GM19023 (cell line): ENCODE results near the gene ANKMY2.
"Not testable (repeated sequence)": the region's sequence is repeated elsewhere in the genome, so short reads cannot be mapped to it uniquely, and the experiment has no call there.

Experiments
- ATAC-seq: cut with Tn5 transposase; IDR thresholded peaks from one replicate; pipeline ENCODE4 v1.9.1; 2021; ENCODE audit warnings: mild to moderate bottlenecking, moderate library complexity; ENCODE audit not compliant: unreplicated experiment

The ANKMY2 gene

DNA sequence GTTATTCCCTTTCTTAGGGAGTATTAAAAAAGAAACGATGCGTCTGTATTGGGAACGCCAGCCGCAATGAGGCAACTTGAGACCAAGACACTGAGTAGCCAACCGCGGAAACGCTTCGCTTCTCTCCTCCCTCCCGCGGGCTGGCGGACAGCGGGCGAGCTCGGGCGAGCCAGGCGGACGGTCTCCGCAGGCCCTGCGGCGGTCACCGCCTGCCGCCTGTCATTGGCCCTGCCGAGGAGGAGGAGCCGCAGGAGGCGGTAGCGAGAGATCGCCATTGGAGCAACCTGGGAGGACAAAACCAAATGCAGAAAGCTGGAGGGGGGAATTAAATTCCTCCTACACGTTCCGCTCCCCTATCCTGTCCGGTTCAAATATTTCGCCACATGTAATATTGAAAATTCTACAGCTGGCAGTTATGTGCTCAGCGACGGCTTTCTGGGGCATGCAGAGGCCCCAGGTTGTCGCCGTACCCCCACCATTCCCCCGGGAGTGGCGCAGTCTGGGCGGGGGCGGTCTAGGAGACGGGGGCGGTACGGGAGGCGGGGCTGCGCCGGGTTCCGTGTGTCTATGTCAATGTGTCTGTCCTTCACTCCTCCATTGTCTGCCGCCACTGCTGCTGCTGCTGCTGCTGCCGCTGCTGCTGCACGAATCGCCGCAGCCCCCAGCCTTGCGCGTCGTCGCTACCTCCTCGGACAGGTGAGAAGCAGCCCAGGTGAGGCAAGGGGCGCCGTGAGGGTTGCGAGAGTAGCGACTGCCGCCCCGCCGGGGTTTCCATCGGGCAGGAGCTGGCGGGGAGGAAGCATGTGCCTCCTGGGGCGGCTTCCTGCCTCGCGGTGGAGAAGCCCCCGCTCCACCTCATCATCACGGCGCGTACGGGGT is at the start of gene ANKMY2, which contains the start of gene BZW2:
TSS of gene ANKMY2 (minus strand) at position 162 of the 879 bp plus-strand sequence. CDS start 181 bp downstream, outside the sequence.
TSS of gene BZW2 (plus strand) at position 589 of the 879 bp plus-strand sequence. CDS start 19,263 bp downstream, outside the sequence.
- ATAC-seq = peak; percentile 97

DNA sequence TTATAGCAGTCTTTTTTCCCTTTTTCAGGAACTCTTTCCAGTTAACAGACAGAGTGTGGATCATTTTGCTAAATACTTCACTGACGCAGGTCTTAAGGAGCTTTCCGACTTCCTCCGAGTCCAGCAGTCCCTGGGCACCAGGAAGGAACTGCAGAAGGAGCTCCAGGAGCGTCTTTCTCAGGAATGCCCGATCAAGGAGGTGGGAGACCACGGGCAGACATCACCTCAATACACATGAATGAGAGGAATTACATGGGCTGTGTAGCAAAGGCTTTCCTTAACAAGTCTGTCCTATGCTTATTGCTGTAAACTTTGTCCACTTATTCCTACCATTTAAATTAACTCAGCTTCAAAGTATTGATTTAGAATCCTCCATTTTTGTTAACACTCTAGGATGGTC is 49.3 kb upstream of the ANKMY2 start:
- no peak for ATAC-seq

DNA sequence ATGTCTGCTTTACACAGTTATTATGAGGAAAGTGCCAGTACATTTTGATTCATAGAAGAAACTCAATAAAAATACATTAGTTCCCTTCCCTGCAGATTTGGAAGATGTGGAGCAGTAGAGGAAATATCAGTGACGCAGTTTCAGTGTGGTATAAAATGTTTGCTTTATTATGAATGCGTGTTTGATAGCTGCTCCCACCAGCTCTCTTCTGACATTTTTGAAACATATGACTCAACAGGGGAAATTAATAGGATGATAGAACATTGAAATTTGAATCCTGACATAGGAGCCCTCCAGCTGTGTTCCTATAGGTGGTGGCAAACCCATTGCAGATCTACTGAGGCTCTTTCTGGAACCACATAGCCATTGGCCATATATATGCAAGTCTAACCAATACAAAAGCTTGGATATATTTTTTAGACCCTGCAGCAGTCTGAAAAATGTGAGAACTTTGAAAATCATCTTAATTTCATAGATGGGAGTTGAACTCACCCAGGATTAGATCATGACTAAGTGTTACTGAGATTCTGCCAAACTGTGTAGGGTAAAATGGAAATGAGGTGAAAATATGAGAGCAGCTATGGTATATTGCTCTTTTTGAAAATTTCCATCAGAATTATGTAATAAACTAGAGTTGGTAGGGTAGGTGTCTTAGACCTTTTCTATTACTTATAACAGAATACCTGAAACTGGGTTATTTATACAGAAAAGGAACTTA is 48.2 kb upstream of the ANKMY2 start:
- no peak for ATAC-seq

DNA sequence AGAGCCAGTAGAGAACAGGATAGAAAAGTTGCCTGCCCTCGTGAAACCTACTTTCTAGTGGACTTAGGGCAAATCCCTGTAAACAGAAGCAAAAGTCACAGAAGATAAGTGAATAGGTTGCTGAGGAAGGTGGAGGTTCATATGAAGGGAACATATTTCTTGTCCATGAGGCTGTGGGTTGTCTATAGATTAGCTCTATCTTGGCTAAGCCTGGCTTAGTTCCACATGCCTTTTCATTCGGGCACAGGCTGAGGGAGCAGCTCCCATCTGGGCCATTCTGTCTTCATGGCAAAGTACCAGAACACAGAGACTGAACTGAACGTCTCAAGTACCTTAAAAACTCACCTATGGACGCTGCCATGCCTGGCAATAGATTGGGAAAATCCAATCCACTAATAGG is 45.7 kb upstream of the ANKMY2 start:
- ATAC-seq = no peak

DNA sequence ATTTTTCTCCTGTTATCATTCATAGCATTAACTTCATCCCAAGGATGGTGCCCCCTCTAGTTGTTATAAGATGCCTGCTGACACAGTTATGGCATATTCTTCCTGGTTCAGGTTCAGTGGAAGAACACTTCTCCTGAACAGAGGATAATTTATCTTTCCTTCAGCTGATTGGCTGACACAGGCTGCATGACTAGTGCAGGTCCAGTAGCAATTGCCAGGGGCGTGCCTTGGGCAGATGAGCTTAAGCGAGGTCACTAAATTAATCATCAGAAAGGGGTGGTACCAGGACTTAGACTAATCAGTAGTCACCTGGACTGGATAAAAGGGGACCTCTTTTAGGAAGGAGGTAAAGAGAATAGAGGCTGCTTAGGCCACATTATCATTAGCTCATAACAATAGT is 42.7 kb upstream of the ANKMY2 start:
- ATAC-seq = no peak

DNA sequence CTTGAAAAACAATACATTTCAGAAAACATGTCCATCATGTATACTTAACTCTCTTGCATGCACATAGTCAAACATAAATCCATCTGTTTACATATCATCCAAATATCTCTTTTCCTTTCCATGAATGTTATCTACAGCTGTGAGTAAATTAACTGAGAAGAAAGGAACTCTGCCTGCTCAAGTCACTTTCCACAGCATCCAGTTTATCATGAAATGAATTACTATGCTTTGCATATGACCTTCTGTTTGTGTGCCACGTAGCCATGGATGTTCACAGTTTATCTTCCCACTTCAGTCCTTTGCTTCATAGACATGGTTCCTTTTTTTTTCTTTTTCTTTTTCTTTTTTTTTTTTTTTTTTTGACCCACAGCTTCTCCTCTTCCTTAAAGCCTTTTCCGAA is 40.0 kb upstream of the ANKMY2 start:
- ATAC-seq = no peak

DNA sequence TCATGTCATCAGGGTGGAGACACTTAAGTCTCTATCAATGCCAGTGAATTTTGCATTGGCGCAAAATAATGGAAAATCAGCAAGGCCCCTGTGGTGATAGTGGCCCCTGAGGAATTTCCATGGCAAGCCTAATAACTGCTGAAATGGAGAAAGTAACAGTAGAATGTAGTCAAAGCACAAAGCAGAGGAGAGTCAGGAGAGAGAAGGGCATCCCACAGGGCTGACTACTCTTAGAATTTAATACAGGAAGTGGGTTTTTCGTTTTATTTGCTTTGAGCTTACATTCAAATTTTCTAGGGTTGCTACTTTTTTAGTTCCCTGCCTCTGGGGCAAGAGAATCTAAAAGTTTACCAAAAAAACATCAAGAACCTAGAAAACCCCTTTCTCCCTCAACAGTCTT is 39.4 kb upstream of the ANKMY2 start:
- no peak for ATAC-seq

DNA sequence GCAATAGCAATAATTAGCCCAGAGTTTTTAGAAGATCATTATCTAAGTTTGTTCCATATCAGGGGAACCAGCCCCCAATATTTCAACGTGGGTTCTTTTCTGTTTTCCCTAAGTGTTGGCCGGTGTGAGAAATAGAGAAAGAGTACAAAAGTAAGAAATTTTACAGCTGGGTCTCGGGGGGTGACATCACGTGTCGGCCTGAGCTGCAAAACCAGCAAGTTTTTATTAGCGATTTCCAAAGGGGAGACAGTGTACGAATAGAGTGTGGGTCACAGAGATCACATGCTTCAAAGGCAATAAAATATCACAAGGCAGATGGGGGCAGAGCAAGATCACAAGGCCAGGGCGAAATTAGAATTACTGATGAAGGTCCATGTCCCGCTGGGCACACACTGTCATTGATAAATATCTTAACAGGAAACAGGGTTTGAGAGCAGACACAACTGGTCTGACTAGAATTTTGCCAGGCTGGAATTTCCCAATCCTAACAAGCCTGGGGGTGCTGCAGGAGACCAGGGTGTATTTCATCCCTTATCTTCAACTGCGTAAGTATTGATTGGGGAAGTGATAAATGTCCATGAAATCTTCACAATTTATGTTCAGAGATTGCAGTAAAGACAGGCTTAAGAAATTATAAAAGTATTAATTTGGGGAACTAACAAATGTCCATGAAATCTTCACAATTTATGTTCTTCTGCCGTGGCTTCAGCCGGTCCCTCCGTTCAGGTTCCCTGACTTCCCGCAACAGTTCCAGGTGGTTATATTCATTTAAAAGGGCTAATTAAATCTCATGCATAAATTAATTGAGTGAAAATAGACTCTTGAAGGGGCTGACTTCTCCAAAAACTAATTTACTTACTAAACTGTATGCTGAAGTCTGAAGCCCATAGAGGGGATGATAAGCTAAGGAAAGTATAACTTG is 33.4 kb upstream of the ANKMY2 start:
- not testable (repeated sequence) for ATAC-seq

DNA sequence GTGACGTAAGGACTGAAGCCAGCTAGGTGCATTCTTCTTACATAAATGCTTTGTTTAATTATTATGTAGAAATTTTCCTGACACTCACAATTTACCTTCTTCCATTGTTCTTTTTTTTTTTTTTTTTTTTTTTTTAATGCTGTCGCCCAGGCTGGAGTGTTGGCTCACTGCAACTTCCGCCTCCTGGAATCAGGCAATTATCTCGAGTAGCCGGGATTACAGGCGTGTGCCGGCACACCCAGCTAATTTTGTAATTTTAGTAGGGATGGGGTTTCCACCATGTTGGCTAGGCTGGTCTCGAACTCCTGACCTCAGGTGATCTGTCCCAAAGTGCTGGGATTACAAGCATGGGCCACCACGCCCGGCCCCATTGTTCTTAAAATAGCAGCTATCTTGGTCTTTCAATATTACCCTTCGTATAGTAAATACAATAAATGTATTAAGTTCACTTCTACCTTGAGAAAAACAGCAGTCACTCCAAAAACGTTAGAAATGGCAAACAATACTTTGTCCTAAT is 32.5 kb upstream of the ANKMY2 start:
- ATAC-seq = no peak

DNA sequence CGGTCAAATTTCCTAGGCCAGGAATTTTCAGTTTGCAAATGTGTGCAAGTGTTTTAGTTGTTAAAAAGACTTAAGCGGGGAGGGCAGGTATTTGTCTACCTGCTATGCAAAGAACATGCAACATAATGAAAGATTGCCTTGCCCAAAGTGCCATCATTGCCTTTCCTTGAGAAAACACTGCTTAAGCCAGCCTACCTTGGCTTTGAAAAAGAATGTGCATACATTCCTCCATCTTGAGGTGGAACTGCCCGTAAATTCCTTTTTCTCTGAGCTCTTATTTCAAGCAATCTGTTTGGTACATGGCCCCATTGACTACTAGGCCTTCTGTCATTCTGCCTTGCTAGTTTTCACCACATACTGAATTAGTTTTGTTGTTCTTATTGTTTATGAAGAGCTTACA is 29.7 kb upstream of the ANKMY2 start:
- no peak for ATAC-seq

DNA sequence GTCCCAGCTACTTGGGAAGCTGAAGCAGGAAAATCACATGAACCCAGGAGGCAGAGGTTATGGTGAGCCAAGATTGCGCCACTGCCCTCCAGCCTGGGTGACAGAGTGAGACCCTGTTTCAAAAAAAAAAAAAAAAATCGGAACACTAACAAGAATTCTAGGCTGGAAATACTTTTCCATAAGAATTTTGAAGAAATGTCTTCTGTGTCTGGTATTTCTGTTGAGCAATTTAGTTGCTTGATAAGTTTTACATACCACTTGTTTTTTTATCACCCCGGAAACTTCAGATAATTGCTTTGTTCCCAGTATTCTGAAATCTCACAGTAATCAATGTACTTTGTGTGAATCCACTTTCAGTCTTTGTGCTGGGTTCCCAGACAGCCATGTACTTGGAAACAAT is 26.3 kb upstream of the ANKMY2 start:
- no peak for ATAC-seq

DNA sequence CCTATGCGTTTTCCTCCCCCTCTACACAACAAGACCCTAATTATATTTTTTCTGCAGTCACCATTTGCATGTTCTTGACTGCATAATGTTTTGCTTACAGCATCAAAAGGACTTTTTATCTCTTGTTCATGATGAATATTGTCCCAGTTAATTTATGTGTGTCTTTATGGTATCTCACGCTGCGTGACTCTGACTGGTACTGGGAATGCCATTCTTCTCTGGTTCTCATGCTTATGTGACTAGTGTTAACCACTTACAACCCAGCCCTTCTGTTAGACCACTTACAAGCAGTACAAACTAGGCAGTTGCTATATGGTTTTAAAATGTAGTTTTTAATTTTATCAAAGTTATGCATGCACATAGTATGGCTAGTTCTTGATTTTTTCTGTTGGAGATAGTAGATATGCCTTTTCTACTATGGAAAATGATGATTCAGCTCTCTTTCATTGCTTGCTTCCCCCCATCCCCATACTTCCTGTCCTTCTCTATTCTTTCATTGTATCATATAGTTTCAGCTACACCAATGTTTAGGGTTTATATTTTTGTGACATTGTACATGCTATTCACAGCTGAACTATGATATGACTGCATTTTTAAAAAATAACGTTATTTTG is 25.3 kb upstream of the ANKMY2 start:
- ATAC-seq = no peak

DNA sequence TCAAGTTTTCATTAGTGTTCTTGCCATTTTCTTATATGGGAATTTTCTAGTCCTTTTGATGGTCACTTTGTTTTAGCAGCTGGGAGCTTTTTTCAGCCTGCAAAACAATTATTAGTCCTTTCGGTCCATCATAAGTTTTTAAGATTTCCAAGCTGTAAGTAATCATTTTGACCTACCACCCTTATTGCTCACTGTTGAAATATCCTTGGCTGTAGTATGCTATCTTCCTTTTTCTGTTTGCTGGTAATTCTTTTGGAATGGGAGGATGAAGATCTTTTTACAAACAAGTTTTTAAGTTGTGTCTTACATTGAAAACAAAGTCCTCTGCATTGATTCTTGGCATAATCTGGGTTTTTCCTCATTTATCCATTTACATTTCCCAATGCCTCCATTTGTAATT is 24.5 kb upstream of the ANKMY2 start:
- ATAC-seq = no peak

DNA sequence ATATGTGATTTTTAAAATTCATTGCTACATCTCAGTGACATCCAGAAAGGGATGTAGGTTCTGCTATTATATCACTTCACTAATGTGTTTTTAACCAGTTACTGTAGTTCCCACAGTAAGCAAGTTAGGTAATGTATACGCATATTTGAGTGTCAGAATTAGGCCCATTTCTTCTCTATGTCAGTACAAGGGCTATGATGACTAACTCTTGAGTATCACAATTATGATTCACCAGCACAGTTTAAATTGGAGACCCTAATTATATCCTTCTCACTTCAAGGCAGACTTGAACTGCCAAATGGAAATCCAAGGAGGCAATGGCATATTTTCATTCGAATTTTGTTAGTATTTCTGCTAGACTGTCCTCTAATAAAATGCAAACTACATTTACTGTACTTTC is 24.0 kb upstream of the ANKMY2 start:
- no peak for ATAC-seq

DNA sequence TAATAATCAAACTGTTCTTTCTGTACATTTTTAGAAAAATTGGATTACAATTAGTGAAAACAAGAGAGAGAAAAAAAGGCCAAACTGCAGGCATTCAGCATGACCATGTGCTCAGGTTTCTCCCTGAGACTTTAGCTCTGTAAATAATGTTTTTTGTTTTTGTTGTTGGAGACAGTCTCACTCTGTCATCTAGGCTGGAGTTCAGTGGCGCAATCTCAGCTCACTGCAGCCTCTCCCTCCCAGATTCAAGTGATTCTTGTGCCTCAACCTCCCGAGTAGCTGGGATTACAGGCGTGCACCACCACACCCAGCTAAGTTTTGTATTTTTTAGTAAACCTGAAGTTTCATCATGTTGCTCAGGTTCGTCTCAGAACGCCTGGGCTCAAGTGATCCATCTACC is 23.4 kb upstream of the ANKMY2 start:
- no peak for ATAC-seq

DNA sequence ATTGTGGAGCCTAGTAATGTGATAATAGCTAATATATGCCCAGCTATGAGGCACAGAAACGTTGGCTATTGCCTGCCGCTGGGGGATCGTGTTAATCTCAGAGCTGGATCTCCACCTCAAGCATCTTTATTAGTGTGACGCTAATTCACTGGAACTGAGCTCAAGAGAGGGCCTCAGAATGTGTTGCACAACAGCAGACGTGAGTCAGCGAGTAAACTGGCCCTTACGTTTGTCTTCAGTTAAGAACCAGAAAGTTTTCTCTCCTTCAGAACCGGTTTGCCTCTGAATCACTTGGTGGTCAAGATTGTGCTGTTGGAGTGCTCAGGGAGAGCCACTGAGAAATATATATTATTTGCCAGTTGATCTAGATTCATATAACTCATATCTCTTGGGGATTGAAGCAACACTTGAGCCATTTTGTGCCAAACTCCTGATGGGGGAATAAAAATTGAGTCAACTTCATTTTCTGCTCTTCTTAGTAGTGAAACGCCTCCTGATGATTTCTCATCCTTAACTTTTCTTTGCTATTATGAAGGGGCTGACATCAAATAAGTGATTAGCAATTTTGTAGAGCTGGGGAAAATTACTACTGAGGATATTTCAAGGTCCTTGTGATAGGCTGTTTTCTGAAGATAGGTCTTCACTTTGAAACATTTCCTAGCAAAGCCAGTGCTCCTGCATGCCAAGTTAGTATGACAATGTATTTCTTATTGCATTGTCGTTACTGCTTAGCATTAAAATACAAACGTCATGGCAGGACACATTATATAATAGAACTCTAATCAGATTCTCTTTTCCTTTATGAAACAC is 22.7 kb upstream of the ANKMY2 start:
- ATAC-seq = no peak

DNA sequence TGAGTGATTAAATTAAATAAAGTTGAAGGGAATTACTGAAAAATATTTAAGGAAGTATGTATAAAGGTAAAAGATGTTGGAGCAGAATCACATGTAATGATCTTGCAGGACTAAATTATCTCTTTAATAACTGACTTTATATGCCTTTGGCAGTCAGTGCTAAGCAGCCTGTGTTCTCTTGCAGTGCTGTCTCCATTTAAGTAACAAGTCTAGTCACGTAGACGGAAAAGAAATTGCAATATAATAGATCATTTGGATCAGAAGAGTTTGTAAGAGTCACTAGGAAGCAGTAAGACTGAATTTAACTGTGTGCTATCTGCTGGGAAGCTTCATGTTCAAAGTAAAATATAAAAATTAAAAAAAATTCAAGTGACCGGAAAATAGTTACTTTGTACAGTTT is 21.8 kb upstream of the ANKMY2 start:
- ATAC-seq = no peak

DNA sequence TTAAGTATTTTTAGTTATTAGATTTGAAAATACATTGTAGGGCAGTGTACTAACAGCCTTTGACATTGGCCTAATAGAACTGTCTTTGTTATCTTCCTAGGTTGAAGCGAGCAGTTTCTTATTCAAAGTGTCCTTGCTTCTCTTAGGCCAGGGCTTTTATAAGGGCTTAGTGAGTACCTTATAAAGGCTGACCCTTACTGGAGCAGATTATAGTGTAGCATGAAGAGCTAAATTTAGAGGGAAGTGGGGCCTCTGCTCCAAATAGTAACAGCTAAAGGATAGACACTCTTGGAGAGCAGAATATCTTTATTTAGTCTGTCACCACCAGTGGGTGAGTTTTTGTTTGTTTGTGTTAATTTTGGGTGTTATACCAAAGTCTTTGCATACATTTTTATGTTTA is 16.4 kb upstream of the ANKMY2 start:
- ATAC-seq = no peak

DNA sequence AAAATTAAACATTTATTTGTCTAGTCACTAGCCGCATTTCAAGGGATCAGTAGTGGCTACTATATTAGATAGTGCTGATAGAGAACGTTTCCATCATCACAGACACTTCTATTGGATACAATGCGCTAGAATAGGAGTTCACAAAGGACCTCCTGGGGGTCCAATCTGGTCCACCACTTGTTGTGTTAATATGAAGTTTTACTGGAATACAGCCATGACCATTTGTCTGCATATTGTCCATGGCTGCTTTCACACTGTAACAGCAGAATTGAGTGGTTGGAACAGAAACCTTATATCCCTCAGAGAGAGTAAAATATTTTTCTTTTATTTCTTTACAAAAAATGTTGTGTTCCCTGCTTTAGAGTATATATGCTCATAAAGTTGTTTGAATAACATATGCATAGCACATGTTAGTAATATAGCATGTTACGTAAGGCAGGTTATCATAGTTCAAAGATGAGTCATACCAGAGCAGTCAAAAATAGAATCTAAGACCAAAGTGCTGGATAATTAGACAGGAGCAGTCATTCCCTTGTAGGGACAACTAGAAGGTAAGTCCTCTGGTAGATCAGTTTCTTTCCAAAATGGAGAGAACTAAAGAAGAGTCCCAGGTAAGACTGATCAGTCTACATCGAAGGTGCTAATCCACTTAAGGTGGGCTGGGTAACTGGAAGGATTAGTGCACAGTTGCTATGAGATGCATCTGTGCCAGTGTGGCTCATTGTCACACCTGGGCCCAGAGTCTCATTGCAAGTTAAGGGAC is 15.3 kb upstream of the ANKMY2 start:
- no peak for ATAC-seq
